Middle frontal gyrus (tissue), 1 donor: ENCODE data around the gene RRAGC.
"Not testable (repeated sequence)": the region's sequence is repeated elsewhere in the genome, so short reads cannot be mapped to it uniquely, and the experiment has no call there.

ENCODE experiments used
- DNase-seq: peaks from one replicate; pipeline ENCODE4 v3.0.0-alpha.2; 2015; ENCODE audit warnings: low spot score; ENCODE audit errors: extremely low spot score

RRAGC gene

DNA sequence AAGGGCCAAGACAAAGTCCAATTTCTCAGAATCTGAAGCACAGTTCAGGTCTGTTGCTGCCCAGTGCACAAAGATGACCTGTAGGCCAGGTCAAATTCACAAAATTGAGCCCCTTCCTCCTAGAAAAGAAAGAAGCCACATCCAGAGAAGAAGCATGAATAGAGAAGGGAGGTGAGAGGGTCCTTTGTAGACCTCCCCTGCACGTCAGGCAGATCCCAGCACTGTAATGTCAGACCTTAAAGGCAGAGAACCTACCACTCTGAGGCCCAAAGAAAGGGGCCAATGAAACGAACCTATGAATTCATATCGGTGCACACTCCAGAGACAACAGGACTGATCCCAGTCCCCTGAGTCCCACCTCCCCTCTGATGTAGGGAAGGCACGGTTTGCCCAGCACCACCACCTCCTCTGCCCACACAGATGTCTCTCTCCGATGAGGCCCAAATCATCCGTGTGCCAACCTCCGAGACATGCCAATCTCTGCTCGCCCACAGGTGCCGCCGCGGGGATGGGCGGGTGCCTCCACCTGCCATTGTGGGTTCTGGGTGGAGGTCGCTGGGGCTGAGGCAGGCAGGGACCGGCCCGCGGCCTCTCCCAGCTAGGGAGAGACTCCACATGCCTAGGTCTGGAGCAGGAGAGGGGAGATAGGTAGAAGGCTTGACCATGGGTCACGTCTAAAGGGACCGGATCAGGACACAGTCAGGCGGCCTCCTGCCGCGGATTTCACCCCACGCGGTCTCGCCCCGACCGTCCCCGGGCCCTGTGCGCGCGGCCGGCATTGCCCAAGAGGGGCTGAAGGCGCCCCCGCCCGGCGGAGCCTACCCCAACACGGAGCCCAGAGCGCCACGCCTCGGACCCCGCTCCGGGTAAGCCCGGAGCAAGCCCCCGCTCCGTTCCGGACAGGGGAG is 42.1 kb downstream of the RRAGC start:
- DNase-seq: no peak

DNA sequence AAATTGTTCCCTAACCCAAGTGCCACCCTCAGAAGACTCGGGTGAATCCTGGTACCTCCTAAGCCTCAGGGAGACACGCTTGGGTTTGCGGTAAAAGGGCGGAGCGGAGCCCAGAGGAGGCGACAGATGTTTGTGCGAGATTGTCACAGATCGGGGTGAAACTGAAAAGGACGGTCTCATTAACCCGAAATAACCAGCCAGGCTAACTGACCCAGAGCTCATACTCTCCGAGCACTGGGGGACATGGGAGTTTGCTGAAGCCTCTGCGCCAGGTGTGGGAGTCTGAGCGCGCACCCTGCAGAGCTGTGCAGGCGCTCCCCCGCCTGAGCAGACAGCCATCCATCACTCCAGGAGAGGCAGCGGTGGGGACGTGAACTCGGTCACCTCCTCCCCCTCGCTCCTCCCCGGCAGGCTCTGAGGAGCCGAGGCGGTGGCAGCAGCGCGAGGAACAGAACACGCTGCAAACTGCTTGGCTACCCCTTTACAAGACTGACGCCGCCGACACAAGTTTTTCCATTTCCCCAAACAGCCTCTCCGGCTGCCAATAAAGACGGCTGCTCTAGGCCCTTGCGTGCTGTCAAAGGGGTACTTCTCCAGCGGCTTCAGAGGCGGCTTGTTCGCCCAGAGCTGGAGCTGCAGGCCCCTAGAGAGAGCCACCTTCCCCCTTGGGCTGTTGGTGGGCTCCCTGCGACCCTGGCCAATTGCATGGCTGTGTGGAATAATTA is 43.5 kb downstream of the RRAGC start:
- DNase-seq: no peak

DNA sequence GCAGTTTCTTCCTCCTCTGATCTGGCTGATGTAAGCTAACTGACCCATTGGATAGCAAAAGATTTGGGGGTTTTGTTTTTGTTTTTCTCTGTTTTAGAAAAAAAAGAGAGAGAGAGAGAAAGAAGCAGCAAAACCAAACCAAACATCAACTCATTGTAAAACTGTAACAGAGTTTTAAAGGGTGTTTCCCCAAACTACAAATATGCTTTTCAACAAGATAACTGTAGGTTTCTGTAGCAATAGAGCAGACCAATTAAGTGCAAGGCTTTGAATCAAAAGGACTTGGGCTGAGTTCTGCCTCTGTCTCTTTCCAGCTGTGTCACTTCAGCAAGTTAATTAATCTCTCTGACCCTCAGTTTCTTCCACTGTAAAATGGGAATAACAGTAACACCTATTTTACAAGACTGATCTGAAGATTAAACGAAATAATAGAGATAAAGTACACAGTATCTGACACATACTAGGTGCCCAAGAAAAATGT is 44.5 kb downstream of the RRAGC start:
- DNase-seq: no peak

DNA sequence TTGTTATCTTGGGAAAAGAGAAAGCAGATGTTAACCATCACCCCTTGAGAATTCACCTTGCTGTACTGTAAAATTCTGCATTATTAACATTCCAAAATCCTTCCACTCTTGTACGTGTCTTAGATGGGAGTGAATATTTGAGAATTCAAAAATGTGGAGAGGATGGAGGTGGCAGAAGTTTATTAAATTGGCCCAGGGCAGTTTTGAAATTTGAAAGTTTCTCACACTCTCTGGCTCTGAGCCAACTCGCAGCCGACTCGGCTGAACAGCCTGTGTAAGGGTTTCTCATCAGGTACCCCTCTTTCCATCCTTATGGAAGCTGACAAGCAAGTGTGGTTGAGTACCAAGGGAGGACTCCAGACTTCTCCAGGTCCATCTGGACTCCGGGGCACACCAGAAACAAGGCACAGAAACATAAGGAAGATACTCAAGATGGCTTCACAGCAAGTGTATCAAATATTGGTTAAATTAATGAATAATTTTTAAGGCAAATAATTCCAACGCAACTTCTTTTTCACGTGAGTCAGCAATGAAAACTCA is 45.1 kb downstream of the RRAGC start:
- DNase-seq: no peak

DNA sequence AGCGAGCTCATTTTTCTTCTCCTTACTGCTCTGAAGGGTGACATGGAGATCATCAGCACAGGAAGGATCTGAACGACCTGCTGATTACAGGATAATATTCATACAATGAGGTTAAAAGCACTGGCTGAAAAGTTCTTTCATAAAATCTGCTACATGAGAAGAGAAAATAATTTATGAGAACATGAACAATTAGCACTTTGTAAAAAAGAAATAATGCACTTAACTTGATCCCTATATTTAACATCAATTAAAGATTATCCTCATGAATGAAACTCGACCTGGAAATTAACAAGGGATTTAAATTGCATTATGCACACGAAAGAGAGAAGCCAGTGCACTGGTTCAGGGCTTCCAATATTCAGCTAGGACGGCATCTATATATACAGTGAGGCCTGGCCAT is 46.6 kb downstream of the RRAGC start:
- no peak for DNase-seq

DNA sequence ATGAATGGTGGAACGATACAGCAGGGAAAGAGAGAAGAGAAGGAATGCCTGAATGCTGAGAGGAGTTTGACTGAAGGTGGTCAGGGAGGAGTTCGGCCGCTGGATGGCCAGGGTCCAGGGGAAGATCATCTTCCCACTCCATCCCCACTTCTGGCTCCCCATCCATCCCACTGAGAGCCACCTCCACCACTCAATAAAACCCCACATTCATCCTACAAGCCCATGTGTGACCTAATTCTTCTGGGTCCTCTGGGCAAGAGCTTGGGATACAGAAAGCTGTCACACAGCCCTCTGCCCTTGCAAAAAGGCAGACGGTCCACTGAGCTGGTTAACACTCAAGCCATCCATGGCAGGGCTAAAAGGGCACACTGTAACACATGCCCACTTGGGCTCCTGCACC is 48.1 kb downstream of the RRAGC start:
- not testable (repeated sequence) for DNase-seq

DNA sequence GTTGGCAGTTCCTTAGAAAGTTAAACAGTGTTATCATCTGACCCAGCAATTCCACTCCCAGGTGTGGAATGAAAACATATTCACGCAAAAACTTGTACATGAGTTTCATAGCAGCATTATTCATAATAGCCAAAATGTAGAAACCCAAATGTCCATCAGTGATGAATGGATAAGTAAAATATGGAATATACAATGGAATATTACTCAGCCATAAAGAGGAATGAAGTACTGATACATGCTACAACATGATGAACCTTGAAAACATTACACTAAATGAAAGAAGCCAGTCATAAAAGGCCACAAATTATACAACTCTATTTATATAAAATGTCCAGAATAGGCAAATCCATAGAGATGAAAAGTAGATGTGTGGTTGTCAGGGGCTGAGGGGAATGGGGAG is 53.5 kb downstream of the RRAGC start:
- DNase-seq: no peak

DNA sequence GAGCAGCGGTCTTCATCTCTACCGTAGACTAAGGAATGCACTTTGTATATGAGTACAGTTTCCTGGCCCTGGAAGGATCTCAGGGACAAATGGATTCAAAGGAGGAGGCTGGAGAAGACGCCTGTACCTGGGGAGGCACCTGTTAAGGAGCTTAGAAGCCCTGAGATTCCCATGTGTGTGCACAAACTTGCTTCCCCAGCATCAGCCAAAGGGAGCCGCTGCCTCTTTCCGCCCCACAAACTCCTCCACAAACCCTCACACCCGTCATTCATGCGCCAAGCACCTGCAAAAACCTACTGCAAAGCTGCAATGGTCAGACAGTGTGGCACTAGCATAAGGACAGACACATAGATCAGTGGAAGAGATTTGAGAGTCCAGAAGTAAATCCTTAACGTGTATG is 54.5 kb downstream of the RRAGC start:
- DNase-seq: no peak

DNA sequence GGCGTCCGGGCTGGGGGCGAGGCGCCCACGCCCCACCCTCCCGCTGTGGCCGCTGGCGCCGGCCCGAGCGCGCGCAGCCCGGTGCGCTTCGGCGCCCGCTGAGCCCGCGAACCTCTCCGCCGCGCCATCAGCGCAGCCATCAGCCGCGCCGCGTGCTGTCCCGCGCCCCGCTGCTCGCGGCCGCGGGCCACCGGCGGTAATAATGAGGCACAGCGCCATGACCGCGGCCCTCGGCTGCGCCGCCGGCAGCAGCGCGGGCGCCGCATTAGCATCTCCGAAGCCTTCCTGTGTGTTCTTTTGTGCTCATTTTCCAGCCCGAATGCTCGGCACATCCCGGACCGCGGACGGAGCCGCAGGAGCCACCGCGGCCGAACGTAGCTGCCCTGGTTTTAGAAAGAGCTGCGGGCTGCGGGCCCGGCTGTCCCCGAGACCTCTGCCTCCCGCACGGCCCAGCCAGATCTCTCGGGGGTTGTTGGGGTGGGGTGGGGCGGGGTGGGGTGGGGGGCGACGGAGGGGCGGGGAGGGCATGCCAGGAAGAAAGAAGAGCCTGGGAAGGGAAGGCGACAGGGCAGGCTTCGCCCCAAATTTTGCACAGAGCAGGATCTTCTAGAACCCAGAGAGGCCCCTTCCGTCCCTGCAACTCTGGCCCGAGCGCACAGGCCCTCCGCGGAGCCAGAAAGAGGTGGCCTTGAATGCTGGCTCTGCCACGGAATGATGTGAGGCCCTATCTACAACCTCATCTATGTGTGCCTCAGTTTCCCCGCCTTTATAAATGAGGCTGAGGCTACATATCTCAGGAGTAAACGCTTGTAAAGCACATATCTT is 55.3 kb downstream of the RRAGC start:
- no peak for DNase-seq

DNA sequence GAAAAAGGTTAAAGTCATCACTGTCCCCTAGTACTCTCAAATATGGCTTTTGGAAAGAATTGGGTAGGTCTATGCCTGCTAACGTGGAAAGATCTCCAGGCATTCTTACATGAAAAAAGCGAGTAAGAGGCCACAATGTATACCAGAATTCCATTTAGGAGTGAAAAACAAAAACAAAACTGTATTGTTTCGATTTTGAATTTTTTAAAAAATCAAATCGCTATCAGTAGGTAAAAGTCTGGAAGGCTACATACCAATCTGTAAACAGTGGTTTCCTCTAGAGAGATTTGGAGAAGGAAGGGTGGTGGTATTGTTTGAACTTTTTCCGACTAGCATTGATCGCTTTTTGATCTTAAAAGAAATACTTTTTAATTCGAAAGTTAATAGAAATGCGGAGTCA is 55.9 kb downstream of the RRAGC start:
- DNase-seq: no peak

DNA sequence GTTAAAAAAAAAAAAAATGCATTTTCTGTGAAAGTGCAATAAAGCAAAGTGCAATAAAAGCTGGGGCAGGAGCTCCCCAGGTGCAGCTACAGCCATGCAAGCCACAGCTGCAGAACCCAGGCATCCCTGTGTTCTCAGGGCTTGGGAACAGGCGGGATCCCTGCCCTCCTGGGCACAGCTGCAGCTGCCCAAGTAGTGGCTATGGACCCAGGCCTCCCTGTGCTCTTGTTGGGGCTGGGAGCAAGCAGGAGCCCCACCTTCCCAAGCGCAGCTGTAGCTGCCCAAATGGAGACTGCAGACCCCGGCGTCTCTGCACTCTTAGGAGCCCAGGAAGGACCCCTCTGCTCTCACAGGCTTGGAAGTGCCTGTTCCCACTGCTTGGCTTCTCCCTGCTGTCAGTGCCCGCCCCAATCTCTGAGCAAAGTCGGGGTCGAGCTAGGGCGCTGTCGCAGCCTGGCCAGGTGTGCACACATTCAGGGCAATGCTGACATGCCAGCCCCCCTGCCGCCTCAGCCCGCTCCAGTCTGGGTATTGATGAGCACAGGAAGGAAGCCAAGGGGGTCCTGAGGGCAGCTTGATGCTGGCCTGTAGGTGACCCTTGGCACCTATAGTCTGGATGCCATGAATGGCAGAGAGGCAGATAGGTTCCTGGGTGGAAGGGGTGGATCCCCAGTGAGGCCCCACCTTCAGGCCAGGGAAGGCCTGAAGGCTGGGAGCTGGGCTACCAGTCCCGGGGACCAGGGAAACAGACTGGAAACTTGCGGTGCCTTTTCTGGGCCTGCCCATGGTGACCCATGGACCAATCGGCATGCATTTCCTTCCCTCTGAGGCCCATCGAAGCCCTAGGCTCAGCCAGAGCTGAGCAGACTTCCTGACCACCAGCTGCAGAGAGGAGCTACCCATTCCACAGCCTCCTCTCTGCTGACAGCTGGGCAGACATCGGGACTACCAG is 58.6 kb downstream of the RRAGC start:
- DNase-seq: no peak

DNA sequence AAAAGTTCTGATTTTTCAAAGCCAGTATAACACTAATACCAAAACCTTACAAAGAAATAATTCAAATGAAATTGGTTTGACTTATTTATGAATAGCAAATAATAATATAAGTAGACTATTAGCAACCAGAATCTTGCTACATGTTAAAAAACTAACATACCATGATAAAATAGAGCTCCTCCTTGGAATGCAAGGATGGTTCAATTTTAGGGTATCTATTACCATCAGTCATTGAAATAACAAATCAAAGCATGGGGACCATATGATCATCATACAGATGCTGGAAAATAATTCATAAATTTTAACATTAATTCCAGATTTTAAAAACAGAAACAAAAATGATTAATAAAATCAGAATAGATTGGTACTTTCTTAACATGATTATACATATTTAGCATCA is 66.3 kb downstream of the RRAGC start:
- DNase-seq: no peak

DNA sequence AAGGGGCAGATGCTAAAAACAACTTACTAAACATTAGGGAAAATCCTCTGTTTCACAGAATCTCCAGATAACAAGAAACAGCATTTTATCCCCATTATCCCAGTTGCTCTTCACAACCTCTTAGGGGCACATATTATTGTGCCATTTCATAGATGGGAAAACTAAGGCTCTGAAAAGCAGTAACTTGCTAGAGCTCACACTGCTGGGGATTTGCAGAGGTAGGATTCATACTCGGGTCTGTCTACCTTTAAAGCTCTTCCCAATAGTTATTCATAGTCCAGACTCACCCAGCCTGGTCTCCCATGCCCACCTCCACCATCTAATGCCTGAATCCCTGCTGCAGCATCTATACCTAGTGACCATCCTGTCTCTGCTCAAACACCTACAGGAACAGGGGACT is 67.7 kb downstream of the RRAGC start:
- no peak for DNase-seq

DNA sequence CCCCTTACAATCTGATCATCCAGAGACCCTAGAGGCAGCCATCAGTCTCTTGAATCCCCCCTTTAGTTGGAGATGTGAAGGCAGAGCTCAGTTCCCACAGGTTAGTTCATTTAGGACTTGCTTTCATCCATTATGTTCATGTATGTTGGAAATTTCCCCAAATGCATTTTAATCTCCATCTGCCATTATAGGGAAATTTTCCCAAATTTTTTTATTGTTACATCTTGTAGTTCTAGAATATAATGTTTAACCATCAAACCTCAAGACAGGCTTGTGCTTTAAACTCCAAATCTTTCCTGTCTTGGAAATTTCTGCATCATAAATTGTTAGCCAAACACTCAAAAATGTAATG is 68.4 kb downstream of the RRAGC start:
- DNase-seq: no peak

DNA sequence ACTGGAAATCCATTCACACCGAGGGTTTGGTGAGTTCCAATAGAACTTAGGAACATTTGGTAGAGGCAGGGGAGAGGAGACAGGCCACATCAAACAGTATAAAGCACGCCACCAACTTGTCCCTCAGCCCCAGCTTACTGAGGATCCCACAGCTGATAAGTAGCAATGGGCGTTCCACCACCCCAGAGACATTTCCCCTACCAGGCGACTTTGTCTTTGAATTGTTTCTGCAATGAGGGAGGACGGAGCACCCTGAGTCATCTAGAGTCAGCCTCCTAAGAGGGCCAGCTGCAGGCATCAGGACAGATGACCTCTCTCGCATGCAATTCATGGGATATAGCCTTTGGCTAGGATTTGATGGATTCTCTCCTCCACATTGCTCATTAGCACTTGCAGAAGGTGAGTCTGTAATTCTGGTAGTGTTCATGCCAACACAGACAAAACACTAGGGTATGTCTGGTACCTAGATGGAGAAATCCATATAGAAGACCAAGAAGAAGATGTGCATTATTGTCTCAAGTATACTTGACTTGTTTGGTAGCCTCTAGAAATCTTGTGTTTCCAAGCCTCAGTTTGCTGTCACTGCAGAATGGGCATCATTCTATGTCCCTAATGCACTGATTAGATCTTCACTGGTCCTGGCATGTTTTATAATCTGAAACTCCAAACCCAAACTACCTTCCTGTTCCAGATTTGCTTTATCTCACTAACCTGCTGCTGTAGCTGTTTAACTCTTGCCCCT is 69.0 kb downstream of the RRAGC start:
- no peak for DNase-seq

DNA sequence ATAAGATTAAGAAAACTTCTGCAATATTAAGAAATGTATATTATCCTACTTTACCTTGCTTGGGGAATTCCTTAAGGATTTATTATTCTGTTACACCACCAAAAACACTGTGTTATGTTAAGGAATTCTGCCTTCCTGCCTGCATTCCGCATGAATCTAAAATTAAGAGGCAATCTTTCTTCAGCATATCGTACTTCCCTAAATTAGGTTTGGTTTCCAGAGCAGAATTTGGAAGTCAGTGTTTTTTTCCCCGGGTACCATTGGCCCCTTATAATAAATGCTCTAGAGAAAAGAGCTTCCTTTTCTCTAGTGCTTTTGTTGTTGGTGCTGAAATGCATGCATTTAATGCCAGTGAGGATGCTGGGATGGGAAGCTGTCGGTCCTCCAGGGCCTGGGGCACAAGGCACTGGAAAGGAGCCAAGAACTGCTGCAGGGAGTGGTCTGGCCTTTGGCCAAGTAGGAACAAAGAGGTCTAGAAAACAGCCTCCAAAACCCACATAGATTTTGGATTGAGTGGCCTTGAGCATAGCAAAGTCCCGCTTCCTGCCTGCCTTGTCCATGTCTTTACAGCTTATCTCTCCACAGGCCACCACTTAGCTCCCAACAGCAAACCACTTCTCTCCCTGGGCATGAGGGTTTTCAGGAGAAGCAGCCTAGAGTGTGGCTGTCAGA is 69.9 kb downstream of the RRAGC start:
- DNase-seq: no peak

DNA sequence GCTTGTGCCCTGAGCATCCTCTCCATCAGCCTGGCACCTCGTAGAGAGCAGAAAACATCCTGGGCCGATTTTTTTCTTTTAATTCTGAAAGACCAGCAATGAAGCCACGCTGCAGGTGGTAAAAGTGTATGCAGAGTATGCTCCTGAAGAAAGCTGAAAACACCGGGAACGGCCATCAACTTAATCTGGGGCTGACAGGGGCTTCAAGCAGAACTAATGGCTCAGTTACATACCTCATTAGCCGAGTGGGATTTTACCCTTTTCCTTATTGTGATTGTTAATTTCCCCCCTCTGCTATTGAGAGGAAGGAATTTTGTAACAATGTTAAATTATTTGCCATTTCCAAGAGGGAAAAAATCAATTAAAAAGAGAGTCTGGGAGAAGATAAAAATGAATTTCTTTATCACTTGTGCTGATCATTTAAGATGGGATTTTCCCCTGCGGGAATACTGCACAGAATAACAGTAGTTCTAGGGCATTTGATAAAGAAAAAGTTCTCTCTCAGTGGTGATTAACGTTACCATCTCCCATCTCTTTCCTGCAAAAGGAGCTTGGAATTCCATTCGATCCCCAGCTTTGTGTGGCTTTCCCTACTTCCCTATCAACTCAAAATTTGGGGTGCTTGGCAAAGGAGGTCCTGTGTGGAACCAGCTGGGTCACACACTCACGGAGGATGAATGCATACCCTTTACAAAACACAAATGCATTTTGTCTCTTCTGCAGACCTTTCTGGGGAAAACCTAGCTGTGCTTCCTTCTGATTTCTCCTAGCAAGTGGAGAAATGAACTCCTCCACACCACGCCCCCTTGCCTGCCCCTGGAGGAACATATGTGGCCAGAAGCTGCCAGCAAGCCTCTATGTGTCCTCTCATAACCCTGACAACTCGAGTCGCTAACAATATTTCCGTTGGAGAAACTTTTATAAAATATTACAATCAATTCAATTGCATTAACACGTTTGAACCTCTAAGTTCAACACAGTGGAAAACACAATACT is 70.9 kb downstream of the RRAGC start:
- DNase-seq: no peak
